Spleen (tissue), 11 donors: Measurements from ENCODE around the gene BZW1. TPM values are rescaled to one million over a fixed set of nuclear protein-coding genes. Genes with fewer than 3 reads are reported as not detected.

Experiments used
- DNase-seq: peaks from one replicate; pipeline ENCODE4 v3.0.0-alpha.2; 2020
- H3K27ac ChIP-seq, 8 donors: fragments of 200-600 bp; sonication (generic) in 7 of 8; 1 replicate in 4 of 8; 2 replicates in 4 of 8; pipeline versions ENCODE4 v1.5.0 to v1.8.0; 2016 to 2021; ENCODE audit warnings: inconsistent platforms in 4 of 8, mild to moderate bottlenecking in 4 of 8, moderate library complexity in 1 of 8
- H3K27me3 ChIP-seq, 7 donors: fragments of 200-600 bp; sonication (generic) in 6 of 7; replicated peaks in 1 of 7; 1 replicate in 4 of 7; 2 replicates in 3 of 7; pipeline versions ENCODE4 v1.5.0 to v1.8.0; 2016 to 2021; ENCODE audit warnings: inconsistent platforms in 3 of 7, mild to moderate bottlenecking in 1 of 7
- H3K36me3 ChIP-seq, 6 donors: fragments of 200-600 bp; sonication (generic) in 5 of 6; 1 replicate in 4 of 6; 2 replicates in 2 of 6; pipeline versions ENCODE4 v1.5.0 to v1.8.0; 2016 to 2021; ENCODE audit warnings: inconsistent platforms in 2 of 6
- H3K4me1 ChIP-seq, 6 donors: fragments of 200-600 bp; sonication (generic) in 5 of 6; 1 replicate in 3 of 6; 2 replicates in 3 of 6; pipeline versions ENCODE4 v1.5.0 to v1.8.0; 2016 to 2021; ENCODE audit warnings: inconsistent platforms in 3 of 6
- H3K4me3 ChIP-seq, 8 donors: fragments of 200-600 bp; sonication (generic) in 7 of 8; 1 replicate in 4 of 8; 2 replicates in 4 of 8; pipeline versions ENCODE4 v1.5.0 to v1.8.0; 2016 to 2021; ENCODE audit warnings: inconsistent platforms in 4 of 8, mild to moderate bottlenecking in 4 of 8, moderate library complexity in 2 of 8
- H3K9me3 ChIP-seq, 8 donors: fragments of 200-600 bp; sonication (generic) in 7 of 8; 1 replicate in 4 of 8; 2 replicates in 4 of 8; pipeline versions ENCODE4 v1.5.0 to v1.8.0; 2016 to 2021; ENCODE audit warnings: inconsistent platforms in 4 of 8
- CTCF ChIP-seq, 11 experiments: fragments of 200-600 bp in 7 of 11; fragments of 450-650 bp in 4 of 11; sonication (generic) in 4 of 11; IDR thresholded peaks in 8 of 11; conservative IDR thresholded peaks in 3 of 11; 1 replicate in 7 of 11; 2 replicates in 4 of 11; pipeline versions ENCODE4 v1.4.0 to v1.8.0; 2016 to 2021; ENCODE audit warnings: antibody characterized with exemption in 11 of 11, inconsistent platforms in 4 of 11, mild to moderate bottlenecking in 1 of 11
- POLR2A ChIP-seq, 3 donors: fragments of 450-650 bp; IDR thresholded peaks; one replicate each; pipeline ENCODE4 v1.5.1; 2017; ENCODE audit warnings: antibody characterized with exemption in 3 of 3, mild to moderate bottlenecking in 1 of 3
- POLR2AphosphoS5 ChIP-seq, 3 donors: sonication (generic); formaldehyde crosslinking; IDR thresholded peaks; one replicate each; pipeline ENCODE4 v1.5.1; 2017; ENCODE audit warnings: antibody characterized with exemption in 3 of 3
- WGBS, 5 donors: extraction: QIAGEN DNeasy Blood & Tissue Kit in 3 of 5; methylation state at CpG; one replicate each; pipeline versions ENCODE4 v1.1.5 to v1.1.7; 2013 to 2018; 5-methylcytosine and 5-hydroxymethylcytosine counted together
- intact Hi-C: fragments of 100-400 bp; cut with DNase I; formaldehyde crosslinking; loops from one replicate; pipeline ENCODE4 v1.15.0; 2023; ENCODE audit warnings: low total_unique reads
- polyA plus RNA-seq, 3 donors: library from polyadenylated mRNA; stranded (reverse); fragments of 200-250 nt; gene quantifications; one replicate each; pipeline ENCODE4 v1.2.1, GENCODE V29; 2013
- total RNA-seq, 7 donors: library from RNA; depleted of rRNA in 3 of 7; stranded (reverse); fragments of >200 nt in 3 of 7; fragmentation: NEBNext Ultra II Directional in 4 of 7; extraction: Animal tissue kit (Norgen Biotek cat#: 25700) in 4 of 7; gene quantifications; one replicate each; pipeline versions ENCODE4 v1.1.0 to v1.2.1, GENCODE V29; 2016 to 2021
- donor health status: healthy with polysubstance abuse.
- donor health status: DM: no; HTN: no; CAD: no; lungs with moderate emphysema.
- donor health status: DM: no; HTN: no; CAD: no.
- donor health status: Bipolar disorder and iron deficiency.
- donor health status: healthy.
- donor health status: DM: no; HTN: no; CAD: no.
- donor health status: DM: yes; HTN: yes; CAD: no.

BZW1 gene
- total and polyA plus RNA-seq, 10 donors, result 25.9 to 151 (median 110) TPM

- Histone ChIP-seq H3K4me3 (no peak overlapping the region), H3K9me3 (no peaks in the 10 kb centered on the region), H3K36me3 (peaks cover 0 to 22% (median 6%) of the 10 kb centered on the region in 6 donors), H3K27me3 (no peaks in the 10 kb centered on the region), H3K27ac (no peak overlapping the region), H3K4me1 (peaks cover 0 to 6% (median 0%) of the 10 kb centered on the region in 6 donors)
- 94 to 98% (median 96%) methylated on average over 9 of the region's 9 CpGs for WGBS, 5 donors
- DNase-seq, result no peak
- intact Hi-C loops, result no loop called here
- TF ChIP-seq POLR2AphosphoS5 (IDR thresholded peaks at IDR 0.05), result peak in 1 of 3 donors; percentile 52
- no peak for TF ChIP-seq CTCF (IDR thresholded peaks at IDR 0.05 in 8 of 11, conservative IDR thresholded peaks at IDR 0.05 in 3 of 11)
These were observed 17.0 kb downstream of the BZW1 start for GRCh38 chr2:200828572-200829257.

GRCh38 chr2:200829258-200829655 is 17.5 kb downstream of the BZW1 start:
- intact Hi-C loops, result no loop called here
- TF ChIP-seq POLR2A (IDR thresholded peaks at IDR 0.05) (no peak), POLR2AphosphoS5 (IDR thresholded peaks at IDR 0.05) (peak in 1 of 3 donors; percentile 10)
- peaks cover 0 to 6% (median 0%) of the 10 kb centered on the region in 6 donors for H3K4me1 ChIP-seq
- no peak for DNase-seq
- H3K4me3 ChIP-seq, result no peak overlapping the region
- H3K36me3 ChIP-seq, result peaks cover 0 to 16% (median 3%) of the 10 kb centered on the region in 6 donors
- no peaks in the 10 kb centered on the region for H3K9me3 ChIP-seq
- no peaks in the 10 kb centered on the region for H3K27me3 ChIP-seq
- no peak overlapping the region for H3K27ac ChIP-seq
- WGBS, 5 donors, result 89 to 100% (median 95%) methylated on average over 2 of the region's 2 CpGs

GRCh38 chr2:200834701-200835100 is 23.0 kb downstream of the BZW1 start:
- H3K27me3 ChIP-seq, result no peaks in the 10 kb centered on the region
- H3K4me1 ChIP-seq, result peaks cover 0 to 5% (median 0%) of the 10 kb centered on the region in 6 donors
- intact Hi-C loops, result no loop called here
- TF ChIP-seq POLR2AphosphoS5 (IDR thresholded peaks at IDR 0.05), result no peak
- TF ChIP-seq POLR2A (IDR thresholded peaks at IDR 0.05), result no peak
- TF ChIP-seq CTCF (IDR thresholded peaks at IDR 0.05 in 8 of 11, conservative IDR thresholded peaks at IDR 0.05 in 3 of 11), result no peak
- H3K4me3 ChIP-seq, result no peak overlapping the region
- H3K9me3 ChIP-seq, result peaks cover 0 to 28% (median 24%) of the 10 kb centered on the region in 8 donors
- H3K27ac ChIP-seq, result no peak overlapping the region
- H3K36me3 ChIP-seq, result no peaks in the 10 kb centered on the region
- 77 to 91% (median 86%) methylated on average over 4 of the region's 4 CpGs for WGBS, 5 donors
- no peak for DNase-seq

GRCh38 chr2:200839513-200839912 is 27.8 kb downstream of the BZW1 start:
- H3K4me1 ChIP-seq, result no peaks in the 10 kb centered on the region
- WGBS, 5 donors, result 78 to 94% (median 88%) methylated on average over 3 of the region's 3 CpGs
- H3K4me3 ChIP-seq, result no peak overlapping the region
- no peaks in the 10 kb centered on the region for H3K27me3 ChIP-seq
- no peaks in the 10 kb centered on the region for H3K36me3 ChIP-seq
- peaks cover 0 to 28% (median 24%) of the 10 kb centered on the region in 8 donors for H3K9me3 ChIP-seq
- TF ChIP-seq POLR2A (IDR thresholded peaks at IDR 0.05) (no peak), CTCF (IDR thresholded peaks at IDR 0.05 in 8 of 11, conservative IDR thresholded peaks at IDR 0.05 in 3 of 11) (no peak), POLR2AphosphoS5 (IDR thresholded peaks at IDR 0.05) (no peak)
- H3K27ac ChIP-seq, result no peak overlapping the region
- no peak for DNase-seq
- intact Hi-C loops, result no loop called here
